GM12878 (cell line): Measurements from ENCODE around the gene VPS25. TPM values are rescaled to one million over a fixed set of nuclear protein-coding genes. Genes with fewer than 3 reads are reported as not detected.
A peak's percentile ranks its signal among the peaks of the same experiment; 100 is the strongest.

Experiments
- ATAC-seq: fragments of 200-7000 bp; cut with Tn5 transposase; 3 replicates; pipeline ENCODE4 v1.9.1; 2020; ENCODE audit warnings: mild to moderate bottlenecking, moderate library complexity
- BruUV-seq: library from RNA; stranded (reverse); fragments of 400-500 nt; replicated peaks from 2 replicates; lab custom pipeline; 2021; lab: Mats Ljungman, UMichigan
- CTCF ChIA-PET: fragments of 300-600 bp; sonication (Branson Sonifier 250); formaldehyde crosslinking; extraction: SDS; loops from one replicate; lab custom pipeline; 2021; ENCODE audit warnings: inconsistent platforms; lab: Yijun Ruan, JAX
- POLR2A ChIA-PET: fragments of 350-600 bp; formaldehyde crosslinking; extraction: SDS; loops from one replicate; lab custom pipeline; 2021; ENCODE audit warnings: inconsistent platforms; lab: Charles Lee
- RAD21 ChIA-PET: fragments of 300-600 bp; sonication (Branson Sonifier 250); formaldehyde crosslinking; loops from one replicate; lab custom pipeline; 2023; ENCODE audit warnings: antibody characterized with exemption; ENCODE audit not compliant: unreplicated experiment; lab: Charles Lee
- SMC1A ChIA-PET: fragments of 300-600 bp; sonication (Branson Sonifier 250); formaldehyde crosslinking; loops from one replicate; lab custom pipeline; 2023; ENCODE audit not compliant: unreplicated experiment, uncharacterized antibody; lab: Charles Lee
- DNase-seq: peaks from one replicate; pipeline ENCODE4 v3.0.0-alpha.2; 2011; ENCODE audit warnings: low read depth, low spot score
- FAIRE-seq: peaks from 3 replicates; lab custom pipeline; 2011; peaks lifted over from hg19 to GRCh38; lab: Jason Lieb, UNC
- H2AFZ ChIP-seq: 2 replicates; pipeline ENCODE4 v1.6.0; 2011; ENCODE audit warnings: low read depth, low read length, control low read depth; ENCODE audit not compliant: control insufficient read depth
- H3K27ac ChIP-seq: 2 replicates; pipeline ENCODE4 v1.5.1; 2011; ENCODE audit warnings: control low read depth; ENCODE audit not compliant: control insufficient read depth, insufficient read depth
- H3K27me3 ChIP-seq, 2 experiments: replicated peaks in 1 of 2; 2 replicates each; pipeline versions ENCODE4 v1.6.0 to v1.6.1; 2011; ENCODE audit warnings: low read length in 1 of 2; ENCODE audit not compliant: control insufficient read depth in 2 of 2, insufficient read depth in 2 of 2
- H3K36me3 ChIP-seq, 2 experiments: 2 replicates each; pipeline ENCODE4 v1.5.1; 2011; ENCODE audit warnings: low read length in 1 of 2; ENCODE audit not compliant: control insufficient read depth in 2 of 2, insufficient read depth in 2 of 2
- H3K4me1 ChIP-seq: 2 replicates; pipeline ENCODE4 v1.6.1; 2011; ENCODE audit warnings: mild to moderate bottlenecking, low read length, moderate library complexity, mixed read lengths; ENCODE audit not compliant: control insufficient read depth, insufficient read depth
- H3K4me2 ChIP-seq: 2 replicates; pipeline ENCODE4 v1.6.0; 2011; ENCODE audit warnings: control low read depth; ENCODE audit not compliant: control insufficient read depth, insufficient read depth
- H3K4me3 ChIP-seq: fragments of 200-600 bp; sonication (generic); 2 replicates; pipeline ENCODE4 v1.5.1; 2016
- H3K79me2 ChIP-seq: 2 replicates; pipeline ENCODE4 v1.6.0; 2011; ENCODE audit warnings: low read length; ENCODE audit not compliant: control insufficient read depth, insufficient read depth
- H3K9ac ChIP-seq: 2 replicates; pipeline ENCODE4 v1.8.0; 2011; ENCODE audit warnings: low read length, control low read depth, mixed read lengths; ENCODE audit not compliant: control insufficient read depth, insufficient read depth
- H3K9me3 ChIP-seq: replicated peaks from 3 replicates; pipeline ENCODE4 v1.5.1; 2011; ENCODE audit warnings: mild to moderate bottlenecking, low read length; ENCODE audit not compliant: control insufficient read depth, insufficient read depth
- H4K20me1 ChIP-seq: 2 replicates; pipeline ENCODE4 v1.6.0; 2011; ENCODE audit not compliant: control insufficient read depth, insufficient read depth
- WGBS: methylation state at CpG from one replicate; pipeline ENCODE4 v1.1.6; 2016; ENCODE audit warnings: low lambda C conversion rate; ENCODE audit not compliant: insufficient replicate concordance, insufficient coverage; ENCODE audit errors: missing lambda C conversion rate; 5-methylcytosine and 5-hydroxymethylcytosine counted together
- in situ Hi-C: fragments of 300-500 bp; cut with MboI; formaldehyde crosslinking; loops from 9 replicates; pipeline ENCODE4 v1.14.3; 2018; ENCODE audit warnings: mixed read lengths
- intact Hi-C: fragments of 100-400 bp; cut with micrococcal nuclease; formaldehyde crosslinking; loops from one replicate; pipeline ENCODE4 v1.14.2; 2022; ENCODE audit not compliant: unreplicated experiment
- polyA plus RNA-seq, 11 experiments: library from polyadenylated mRNA; depleted of rRNA in 4 of 11; unstranded in 6 of 11; stranded (reverse) in 5 of 11; fragments of >200 nt; fragmentation: Nextera tagmentation in 4 of 11; fragmentation: Illumina TruSeq in 1 of 11; extraction: Ambion mirVana in 4 of 11; extraction: Trizol in 1 of 11; gene quantifications; 1 replicate in 1 of 11; 2 replicates in 10 of 11; pipeline versions ENCODE4 v1.2.1 to v1.2.3, GENCODE V29; 2011 to 2016; ENCODE audit warnings: inconsistent platforms in 2 of 11, missing spikeins in 2 of 11, low read depth in 1 of 11
- total RNA-seq, 4 experiments: library from RNA; depleted of rRNA in 3 of 4; stranded (reverse); fragments of >200 nt in 3 of 4; fragmentation: Illumina TruSeq in 1 of 4; extraction: Trizol in 1 of 4; gene quantifications; 2 replicates each; pipeline versions ENCODE4 v1.2.1 to v1.2.3, GENCODE V29; 2013 to 2021
- TF ChIP-seq, protein P1 (sequence below): IDR thresholded peaks from 2 replicates; pipeline ENCODE4 v1.6.1; 2011; ENCODE audit warnings: borderline replicate concordance, low read depth, mild to moderate bottlenecking, moderate library complexity, low read length; ENCODE audit not compliant: insufficient read depth, poor library complexity, severe bottlenecking
- TF ChIP-seq, protein P2 (sequence below): fragments of 450-650 bp; formaldehyde crosslinking; IDR thresholded peaks from 2 replicates; pipeline ENCODE4 v1.5.0; 2022; ENCODE audit warnings: mild to moderate bottlenecking, missing genetic modification characterization

VPS25 gene
- total and polyA plus RNA-seq, 10 of the 15 experiments (the other 5 are each of a cell fraction or from before 2014, with no cell fraction given) = 92.7 to 185 (median 136) TPM

DNA sequence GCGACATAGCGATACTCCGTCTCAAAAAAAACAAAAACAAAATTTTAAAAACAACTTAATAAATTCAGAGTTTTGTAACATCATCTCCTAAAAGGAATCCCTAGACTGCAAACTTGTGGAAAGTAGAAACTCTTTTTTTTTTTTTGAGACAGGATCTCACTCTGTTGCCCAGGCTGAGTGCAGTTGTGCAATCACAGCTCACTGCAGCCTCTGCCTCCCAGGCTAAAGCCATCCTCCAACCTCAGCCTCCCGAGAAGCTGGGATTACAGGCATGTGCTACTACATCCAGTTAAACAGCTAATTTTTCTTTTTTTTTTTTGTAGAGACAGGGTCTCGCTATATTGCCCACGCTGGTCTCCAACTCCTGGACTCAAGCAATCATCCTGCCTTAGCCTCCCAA, 48.1 kb upstream of the VPS25 start:
- Histone ChIP-seq H3K36me3 (peaks cover 3 to 11% of the 10 kb centered on the region in 2 experiments), H3K9ac (no peak overlapping the region), H3K27me3 (no peaks in the 10 kb centered on the region), H3K27ac (no peak overlapping the region), H3K9me3 (no peaks in the 10 kb centered on the region), H3K4me1 (no peaks in the 10 kb centered on the region), H3K4me3 (no peak overlapping the region), H4K20me1 (no peaks in the 10 kb centered on the region), H2AFZ (no peak overlapping the region), H3K79me2 (no peaks in the 10 kb centered on the region), H3K4me2 (no peak overlapping the region)
- in situ Hi-C loops = loop anchor here (10.0 kb wide), 1 partner anchor 210 kb away; no protein-coding TSS in a partner anchor
- POLR2A ChIA-PET = interaction anchor here (1.0 kb wide), 1 partner anchor 18 kb away, joined by 4 read pairs; no protein-coding TSS in a partner anchor
- CTCF ChIA-PET = interaction anchor here (1.0 to 3.7 kb wide), 5 partner anchors 35 to 147 kb away, joined by 3 to 21 read pairs (median 6); partner anchors contain the start of genes BECN1 and RAMP2
- RAD21 ChIA-PET = interaction anchor here (1.2 to 1.6 kb wide), 2 partner anchors 38 to 99 kb away, joined by 3 to 7 read pairs; partner anchors contain the start of gene BECN1
- SMC1A ChIA-PET = interaction anchor here (1.0 to 2.5 kb wide), 3 partner anchors 11 to 39 kb away, joined by 3 to 8 read pairs (median 4); no protein-coding TSS in a partner anchor
- no peak for DNase-seq
- no TSS peak for BruUV-seq
- WGBS = 98% methylated on average over 6 of the region's 6 CpGs
- intact Hi-C loops = no loop called here
- ATAC-seq = no peak
- TF ChIP-seq, protein P1, sequence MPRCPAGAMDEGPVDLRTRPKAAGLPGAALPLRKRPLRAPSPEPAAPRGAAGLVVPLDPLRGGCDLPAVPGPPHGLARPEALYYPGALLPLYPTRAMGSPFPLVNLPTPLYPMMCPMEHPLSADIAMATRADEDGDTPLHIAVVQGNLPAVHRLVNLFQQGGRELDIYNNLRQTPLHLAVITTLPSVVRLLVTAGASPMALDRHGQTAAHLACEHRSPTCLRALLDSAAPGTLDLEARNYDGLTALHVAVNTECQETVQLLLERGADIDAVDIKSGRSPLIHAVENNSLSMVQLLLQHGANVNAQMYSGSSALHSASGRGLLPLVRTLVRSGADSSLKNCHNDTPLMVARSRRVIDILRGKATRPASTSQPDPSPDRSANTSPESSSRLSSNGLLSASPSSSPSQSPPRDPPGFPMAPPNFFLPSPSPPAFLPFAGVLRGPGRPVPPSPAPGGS = peak; percentile 39
- TF ChIP-seq, protein P2, sequence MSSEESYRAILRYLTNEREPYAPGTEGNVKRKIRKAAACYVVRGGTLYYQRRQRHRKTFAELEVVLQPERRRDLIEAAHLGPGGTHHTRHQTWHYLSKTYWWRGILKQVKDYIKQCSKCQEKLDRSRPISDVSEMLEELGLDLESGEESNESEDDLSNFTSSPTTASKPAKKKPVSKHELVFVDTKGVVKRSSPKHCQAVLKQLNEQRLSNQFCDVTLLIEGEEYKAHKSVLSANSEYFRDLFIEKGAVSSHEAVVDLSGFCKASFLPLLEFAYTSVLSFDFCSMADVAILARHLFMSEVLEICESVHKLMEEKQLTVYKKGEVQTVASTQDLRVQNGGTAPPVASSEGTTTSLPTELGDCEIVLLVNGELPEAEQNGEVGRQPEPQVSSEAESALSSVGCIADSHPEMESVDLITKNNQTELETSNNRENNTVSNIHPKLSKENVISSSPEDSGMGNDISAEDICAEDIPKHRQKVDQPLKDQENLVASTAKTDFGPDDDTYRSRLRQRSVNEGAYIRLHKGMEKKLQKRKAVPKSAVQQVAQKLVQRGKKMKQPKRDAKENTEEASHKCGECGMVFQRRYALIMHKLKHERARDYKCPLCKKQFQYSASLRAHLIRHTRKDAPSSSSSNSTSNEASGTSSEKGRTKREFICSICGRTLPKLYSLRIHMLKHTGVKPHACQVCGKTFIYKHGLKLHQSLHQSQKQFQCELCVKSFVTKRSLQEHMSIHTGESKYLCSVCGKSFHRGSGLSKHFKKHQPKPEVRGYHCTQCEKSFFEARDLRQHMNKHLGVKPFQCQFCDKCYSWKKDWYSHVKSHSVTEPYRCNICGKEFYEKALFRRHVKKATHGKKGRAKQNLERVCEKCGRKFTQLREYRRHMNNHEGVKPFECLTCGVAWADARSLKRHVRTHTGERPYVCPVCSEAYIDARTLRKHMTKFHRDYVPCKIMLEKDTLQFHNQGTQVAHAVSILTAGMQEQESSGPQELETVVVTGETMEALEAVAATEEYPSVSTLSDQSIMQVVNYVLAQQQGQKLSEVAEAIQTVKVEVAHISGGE (CRISPR knock-in tag) = no peak
- no peak for FAIRE-seq
